Liver (tissue), 9 donors: ENCODE measurements around the gene TYMS. TPM values are rescaled to one million over a fixed set of nuclear protein-coding genes. Genes with fewer than 3 reads are reported as not detected.

Experiments
- DNase-seq: peaks from one replicate; pipeline ENCODE4 v3.0.0-alpha.2; 2017; ENCODE audit warnings: low spot score
- H3K27ac ChIP-seq, 2 donors: one replicate each; pipeline ENCODE4 v1.7.0; 2013; ENCODE audit warnings: inconsistent platforms in 2 of 2, low read length in 2 of 2, control low read depth in 1 of 2, low read depth in 1 of 2, mild to moderate bottlenecking in 1 of 2
- H3K27me3 ChIP-seq, 4 donors: one replicate each; pipeline versions ENCODE4 v1.6.1 to v1.7.0; 2013; ENCODE audit warnings: low read length in 3 of 4, inconsistent platforms in 1 of 4, mild to moderate bottlenecking in 1 of 4, moderate library complexity in 1 of 4; ENCODE audit not compliant: control insufficient read depth in 4 of 4, insufficient read depth in 4 of 4
- H3K36me3 ChIP-seq, 4 donors: one replicate each; pipeline versions ENCODE4 v1.6.1 to v1.7.0; 2013; ENCODE audit warnings: low read length in 3 of 4, mild to moderate bottlenecking in 3 of 4, low read depth in 1 of 4, moderate library complexity in 1 of 4; ENCODE audit not compliant: control insufficient read depth in 4 of 4, insufficient read depth in 3 of 4
- H3K4me1 ChIP-seq, 4 donors: one replicate each; pipeline versions ENCODE4 v1.6.1 to v1.7.0; 2013; ENCODE audit warnings: low read length in 3 of 4, mild to moderate bottlenecking in 3 of 4, moderate library complexity in 1 of 4; ENCODE audit not compliant: control insufficient read depth in 4 of 4, insufficient read depth in 4 of 4
- H3K4me3 ChIP-seq, 3 donors: one replicate each; pipeline versions ENCODE4 v1.6.1 to v1.7.0; 2013; ENCODE audit warnings: low read length in 3 of 3, control low read depth in 1 of 3, low read depth in 1 of 3, mild to moderate bottlenecking in 1 of 3
- H3K9ac ChIP-seq, 2 donors: one replicate each; pipeline ENCODE4 v1.7.0; 2013; ENCODE audit warnings: low read length in 2 of 2, mild to moderate bottlenecking in 2 of 2, moderate library complexity in 2 of 2, control low read depth in 1 of 2, low read depth in 1 of 2
- H3K9me3 ChIP-seq, 4 donors: one replicate each; pipeline versions ENCODE4 v1.6.1 to v1.7.0; 2013; ENCODE audit warnings: low read length in 3 of 4; ENCODE audit not compliant: control insufficient read depth in 4 of 4
- EGR1 ChIP-seq, 2 donors: IDR thresholded peaks; 2 replicates each; pipeline ENCODE4 v1.6.1; 2016 to 2018; ENCODE audit warnings: antibody characterized with exemption in 2 of 2, low read depth in 2 of 2
- FOXA1 ChIP-seq: IDR thresholded peaks from 2 replicates; pipeline ENCODE4 v1.6.1; 2016; ENCODE audit warnings: antibody characterized with exemption
- FOXA2 ChIP-seq: IDR thresholded peaks from 2 replicates; pipeline ENCODE4 v1.6.1; 2016; ENCODE audit warnings: antibody characterized with exemption
- GABPA ChIP-seq, 2 donors: IDR thresholded peaks in 1 of 2; conservative IDR thresholded peaks in 1 of 2; 2 replicates each; pipeline ENCODE4 v1.6.1; 2016; ENCODE audit warnings: antibody characterized with exemption in 2 of 2, mild to moderate bottlenecking in 1 of 2, moderate library complexity in 1 of 2
- HNF4A ChIP-seq, 2 donors: conservative IDR thresholded peaks; 2 replicates each; pipeline ENCODE4 v1.6.1; 2016; ENCODE audit warnings: antibody characterized with exemption in 2 of 2, mild to moderate bottlenecking in 2 of 2
- HNF4G ChIP-seq: IDR thresholded peaks from 2 replicates; pipeline ENCODE4 v1.6.1; 2016; ENCODE audit warnings: antibody characterized with exemption
- JUND ChIP-seq, 2 donors: IDR thresholded peaks; 2 replicates each; pipeline ENCODE4 v1.6.1; 2016; ENCODE audit warnings: antibody characterized with exemption in 2 of 2
- NR2F2 ChIP-seq: IDR thresholded peaks from 2 replicates; pipeline ENCODE4 v1.6.1; 2016; ENCODE audit warnings: antibody characterized with exemption
- RAD21 ChIP-seq, 2 donors: IDR thresholded peaks; 2 replicates each; pipeline ENCODE4 v1.6.1; 2016; ENCODE audit warnings: antibody characterized with exemption in 2 of 2, mild to moderate bottlenecking in 2 of 2
- RXRA ChIP-seq, 2 donors: IDR thresholded peaks; 2 replicates each; pipeline ENCODE4 v1.6.1; 2017 to 2018; ENCODE audit warnings: antibody characterized with exemption in 2 of 2, mild to moderate bottlenecking in 1 of 2
- SP1 ChIP-seq: IDR thresholded peaks from 2 replicates; pipeline ENCODE4 v1.6.1; 2018; ENCODE audit warnings: antibody characterized with exemption, mild to moderate bottlenecking
- TAF1 ChIP-seq: conservative IDR thresholded peaks from 2 replicates; pipeline ENCODE4 v1.6.1; 2016; ENCODE audit warnings: antibody characterized with exemption, mild to moderate bottlenecking
- YY1 ChIP-seq: IDR thresholded peaks from 2 replicates; pipeline ENCODE4 v1.6.1; 2016; ENCODE audit warnings: antibody characterized with exemption, mild to moderate bottlenecking
- WGBS: extraction: QIAGEN DNeasy Blood & Tissue Kit; methylation state at CpG from one replicate; pipeline ENCODE4 v1.1.7; 2013; 5-methylcytosine and 5-hydroxymethylcytosine counted together
- polyA plus RNA-seq, 2 donors: library from polyadenylated mRNA; stranded (reverse) in 1 of 2; unstranded in 1 of 2; fragments of 200-250 nt in 1 of 2; fragments of >200 nt in 1 of 2; fragmentation: Nextera tagmentation in 1 of 2; extraction: Ambion mirVana in 1 of 2; gene quantifications; one replicate each; pipeline versions ENCODE4 v1.2.1 to v1.2.3, GENCODE V29; 2013 to 2015
- total RNA-seq, 2 donors: library from RNA; depleted of rRNA; stranded (reverse); fragments of >200 nt; gene quantifications; one replicate each; pipeline ENCODE4 v1.2.3, GENCODE V29; 2014
- TF ChIP-seq, protein P1 (sequence below): fragments of 150-350 bp; IDR thresholded peaks from 2 replicates; pipeline ENCODE4 v1.5.1; 2017; ENCODE audit warnings: improper control_type of control experiment, low read depth, low read length; ENCODE audit not compliant: missing input control
- TF ChIP-seq, protein P2 (sequence below): IDR thresholded peaks from 2 replicates; pipeline ENCODE4 v1.6.1; 2016; ENCODE audit warnings: antibody characterized with exemption
- TF ChIP-seq, protein P3 (sequence below): IDR thresholded peaks from 2 replicates; pipeline ENCODE4 v1.6.1; 2016; ENCODE audit warnings: antibody characterized with exemption
- TF ChIP-seq, protein P4 (sequence below): IDR thresholded peaks from 2 replicates; pipeline ENCODE4 v1.6.1; 2016; ENCODE audit warnings: antibody characterized with exemption, mild to moderate bottlenecking
- donor health status: healthy.
- donor health status: healthy.
- donor health status: healthy.
- donor health status: healthy.
- donor health status: healthy.

The TYMS gene
- total and polyA plus RNA-seq, 4 donors = 0.25 to 77.4 (median 5.3) TPM

DNA sequence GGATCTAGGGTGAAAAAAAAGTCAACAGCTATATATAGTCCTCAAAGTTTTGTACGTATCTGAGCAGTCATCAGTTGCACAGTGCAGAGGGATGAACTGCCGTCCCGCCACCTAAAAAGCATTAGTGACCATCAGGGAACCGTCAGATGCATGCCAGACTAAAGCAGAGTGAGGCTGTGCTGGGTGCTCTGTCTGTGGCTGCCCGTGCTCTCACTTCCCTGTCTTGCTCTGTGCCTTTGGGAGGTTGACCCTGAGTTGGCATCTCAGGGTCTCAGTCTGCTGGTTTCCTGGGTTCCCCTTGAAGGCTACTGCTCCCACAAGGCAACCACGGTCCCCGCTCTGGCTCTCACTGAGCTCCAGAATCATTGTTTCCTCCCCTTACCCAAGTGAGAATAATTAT, 49.5 kb upstream of the TYMS start (continued):
- TF ChIP-seq, protein P1, sequence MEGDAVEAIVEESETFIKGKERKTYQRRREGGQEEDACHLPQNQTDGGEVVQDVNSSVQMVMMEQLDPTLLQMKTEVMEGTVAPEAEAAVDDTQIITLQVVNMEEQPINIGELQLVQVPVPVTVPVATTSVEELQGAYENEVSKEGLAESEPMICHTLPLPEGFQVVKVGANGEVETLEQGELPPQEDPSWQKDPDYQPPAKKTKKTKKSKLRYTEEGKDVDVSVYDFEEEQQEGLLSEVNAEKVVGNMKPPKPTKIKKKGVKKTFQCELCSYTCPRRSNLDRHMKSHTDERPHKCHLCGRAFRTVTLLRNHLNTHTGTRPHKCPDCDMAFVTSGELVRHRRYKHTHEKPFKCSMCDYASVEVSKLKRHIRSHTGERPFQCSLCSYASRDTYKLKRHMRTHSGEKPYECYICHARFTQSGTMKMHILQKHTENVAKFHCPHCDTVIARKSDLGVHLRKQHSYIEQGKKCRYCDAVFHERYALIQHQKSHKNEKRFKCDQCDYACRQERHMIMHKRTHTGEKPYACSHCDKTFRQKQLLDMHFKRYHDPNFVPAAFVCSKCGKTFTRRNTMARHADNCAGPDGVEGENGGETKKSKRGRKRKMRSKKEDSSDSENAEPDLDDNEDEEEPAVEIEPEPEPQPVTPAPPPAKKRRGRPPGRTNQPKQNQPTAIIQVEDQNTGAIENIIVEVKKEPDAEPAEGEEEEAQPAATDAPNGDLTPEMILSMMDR = no peak
- no peak for TF ChIP-seq HNF4G
- no peak for TF ChIP-seq NR2F2
- no peak for TF ChIP-seq FOXA2
- TF ChIP-seq JUND (IDR thresholded peaks at IDR 0.05) = no peak
- TF ChIP-seq FOXA1 = no peak
- no peak for TF ChIP-seq EGR1 (IDR thresholded peaks at IDR 0.05; ENCODE audit: low read depth in 2 of 2)
- TF ChIP-seq YY1 = no peak

DNA sequence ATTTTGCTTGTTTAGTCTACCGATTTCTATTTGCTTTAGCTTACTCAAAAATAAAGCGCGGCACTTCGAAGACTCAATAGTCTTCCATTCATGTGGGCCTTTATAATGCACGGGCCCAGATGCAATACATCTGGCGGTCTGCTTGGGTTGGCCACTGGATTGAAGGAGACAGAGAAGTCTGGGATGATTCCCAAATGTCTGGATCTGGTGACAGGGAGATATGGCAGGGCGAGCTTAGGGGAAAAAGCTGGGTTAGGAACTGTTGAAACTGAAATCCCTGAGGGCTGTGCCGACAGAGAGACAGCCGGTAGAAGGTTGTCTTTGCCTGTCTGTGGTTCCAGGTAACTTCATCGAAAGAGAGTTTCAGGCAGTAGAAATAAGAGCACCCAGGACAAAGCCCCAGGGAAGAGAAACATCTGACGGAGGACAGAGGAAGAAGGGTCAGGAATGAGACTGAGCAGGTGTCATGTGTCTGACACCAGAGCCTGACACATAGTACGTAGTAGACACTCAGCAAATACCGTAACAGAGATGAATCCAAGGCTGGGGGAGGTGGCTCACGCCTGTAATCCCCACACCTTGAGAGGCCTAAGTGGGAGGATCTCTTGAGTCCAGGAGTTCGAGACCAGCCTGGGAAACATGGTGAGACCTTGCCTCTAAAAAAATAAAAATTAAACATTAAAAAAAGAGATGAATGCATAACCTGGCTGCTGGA, 47.1 kb upstream of the TYMS start:
- DNase-seq = no peak
- Histone ChIP-seq H3K9me3 (no peaks in the 10 kb centered on the region), H3K27ac (no peak overlapping the region), H3K4me1 (no peaks in the 10 kb centered on the region), H3K9ac (no peak overlapping the region), H3K27me3 (no peaks in the 10 kb centered on the region), H3K4me3 (no peak overlapping the region), H3K36me3 (no peaks in the 10 kb centered on the region)
- no peak for TF ChIP-seq YY1
- no peak for TF ChIP-seq EGR1 (IDR thresholded peaks at IDR 0.05; ENCODE audit: low read depth in 2 of 2)
- TF ChIP-seq FOXA2 = no peak
- TF ChIP-seq, protein P2, sequence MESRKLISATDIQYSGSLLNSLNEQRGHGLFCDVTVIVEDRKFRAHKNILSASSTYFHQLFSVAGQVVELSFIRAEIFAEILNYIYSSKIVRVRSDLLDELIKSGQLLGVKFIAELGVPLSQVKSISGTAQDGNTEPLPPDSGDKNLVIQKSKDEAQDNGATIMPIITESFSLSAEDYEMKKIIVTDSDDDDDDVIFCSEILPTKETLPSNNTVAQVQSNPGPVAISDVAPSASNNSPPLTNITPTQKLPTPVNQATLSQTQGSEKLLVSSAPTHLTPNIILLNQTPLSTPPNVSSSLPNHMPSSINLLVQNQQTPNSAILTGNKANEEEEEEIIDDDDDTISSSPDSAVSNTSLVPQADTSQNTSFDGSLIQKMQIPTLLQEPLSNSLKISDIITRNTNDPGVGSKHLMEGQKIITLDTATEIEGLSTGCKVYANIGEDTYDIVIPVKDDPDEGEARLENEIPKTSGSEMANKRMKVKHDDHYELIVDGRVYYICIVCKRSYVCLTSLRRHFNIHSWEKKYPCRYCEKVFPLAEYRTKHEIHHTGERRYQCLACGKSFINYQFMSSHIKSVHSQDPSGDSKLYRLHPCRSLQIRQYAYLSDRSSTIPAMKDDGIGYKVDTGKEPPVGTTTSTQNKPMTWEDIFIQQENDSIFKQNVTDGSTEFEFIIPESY = no peak
- TF ChIP-seq, protein P3, sequence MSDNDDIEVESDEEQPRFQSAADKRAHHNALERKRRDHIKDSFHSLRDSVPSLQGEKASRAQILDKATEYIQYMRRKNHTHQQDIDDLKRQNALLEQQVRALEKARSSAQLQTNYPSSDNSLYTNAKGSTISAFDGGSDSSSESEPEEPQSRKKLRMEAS = no peak
- TF ChIP-seq RXRA (IDR thresholded peaks at IDR 0.05) = no peak
- TF ChIP-seq NR2F2 = no peak
- TF ChIP-seq TAF1 = no peak
- no peak for TF ChIP-seq HNF4G
- TF ChIP-seq JUND (IDR thresholded peaks at IDR 0.05) = no peak
- no peak for TF ChIP-seq GABPA (IDR thresholded peaks at IDR 0.05 in 1 of 2, conservative IDR thresholded peaks at IDR 0.05 in 1 of 2)
- TF ChIP-seq, protein P4, sequence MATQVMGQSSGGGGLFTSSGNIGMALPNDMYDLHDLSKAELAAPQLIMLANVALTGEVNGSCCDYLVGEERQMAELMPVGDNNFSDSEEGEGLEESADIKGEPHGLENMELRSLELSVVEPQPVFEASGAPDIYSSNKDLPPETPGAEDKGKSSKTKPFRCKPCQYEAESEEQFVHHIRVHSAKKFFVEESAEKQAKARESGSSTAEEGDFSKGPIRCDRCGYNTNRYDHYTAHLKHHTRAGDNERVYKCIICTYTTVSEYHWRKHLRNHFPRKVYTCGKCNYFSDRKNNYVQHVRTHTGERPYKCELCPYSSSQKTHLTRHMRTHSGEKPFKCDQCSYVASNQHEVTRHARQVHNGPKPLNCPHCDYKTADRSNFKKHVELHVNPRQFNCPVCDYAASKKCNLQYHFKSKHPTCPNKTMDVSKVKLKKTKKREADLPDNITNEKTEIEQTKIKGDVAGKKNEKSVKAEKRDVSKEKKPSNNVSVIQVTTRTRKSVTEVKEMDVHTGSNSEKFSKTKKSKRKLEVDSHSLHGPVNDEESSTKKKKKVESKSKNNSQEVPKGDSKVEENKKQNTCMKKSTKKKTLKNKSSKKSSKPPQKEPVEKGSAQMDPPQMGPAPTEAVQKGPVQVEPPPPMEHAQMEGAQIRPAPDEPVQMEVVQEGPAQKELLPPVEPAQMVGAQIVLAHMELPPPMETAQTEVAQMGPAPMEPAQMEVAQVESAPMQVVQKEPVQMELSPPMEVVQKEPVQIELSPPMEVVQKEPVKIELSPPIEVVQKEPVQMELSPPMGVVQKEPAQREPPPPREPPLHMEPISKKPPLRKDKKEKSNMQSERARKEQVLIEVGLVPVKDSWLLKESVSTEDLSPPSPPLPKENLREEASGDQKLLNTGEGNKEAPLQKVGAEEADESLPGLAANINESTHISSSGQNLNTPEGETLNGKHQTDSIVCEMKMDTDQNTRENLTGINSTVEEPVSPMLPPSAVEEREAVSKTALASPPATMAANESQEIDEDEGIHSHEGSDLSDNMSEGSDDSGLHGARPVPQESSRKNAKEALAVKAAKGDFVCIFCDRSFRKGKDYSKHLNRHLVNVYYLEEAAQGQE = no peak
- no peak for TF ChIP-seq RAD21 (IDR thresholded peaks at IDR 0.05)
- TF ChIP-seq HNF4A (conservative IDR thresholded peaks at IDR 0.05) = no peak
- no peak for TF ChIP-seq SP1
- TF ChIP-seq, protein P1 = no peak
- WGBS = 82% methylated on average over 15 of the region's 15 CpGs
